Measurements from ENCODE around the gene PLXNB3.

Gene PLXNB3

DNA sequence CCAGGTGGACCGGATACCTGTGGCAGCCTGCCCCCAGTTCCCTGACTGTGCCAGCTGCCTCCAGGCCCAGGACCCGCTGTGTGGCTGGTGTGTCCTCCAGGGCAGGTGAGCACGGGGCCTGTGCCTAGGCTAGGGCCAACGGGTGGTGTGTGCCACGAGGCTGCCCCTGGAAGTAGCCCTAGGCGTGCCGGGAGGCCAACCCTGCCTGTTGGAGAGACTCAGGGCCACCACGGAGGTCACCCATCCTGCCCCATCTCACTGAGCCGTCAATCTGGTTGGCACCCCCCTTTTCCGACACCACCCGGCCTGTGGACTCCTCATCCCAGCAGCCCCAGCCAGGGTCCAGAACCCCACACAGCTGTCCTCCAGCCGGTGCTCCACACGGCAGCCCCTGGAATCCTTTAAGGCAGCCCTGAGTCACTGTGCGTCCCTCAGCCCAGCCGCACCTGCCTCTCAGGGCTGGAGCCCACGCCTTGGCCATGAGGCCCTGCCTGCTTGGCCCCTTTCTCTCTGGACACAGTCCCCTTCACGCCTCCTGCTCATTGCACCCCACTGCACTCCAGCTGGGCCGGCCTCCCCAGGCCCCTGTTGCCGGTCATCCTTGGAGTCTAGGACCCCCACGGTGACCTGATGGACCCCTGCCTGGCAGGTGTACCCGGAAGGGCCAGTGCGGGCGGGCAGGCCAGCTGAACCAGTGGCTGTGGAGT, 5.3 kb downstream of the PLXNB3 start:
- H3K4me3 ChIP-seq (ENCODE audit: low read depth, low read length), result no peak overlapping the region
- no peaks in the 10 kb centered on the region for H3K4me1 ChIP-seq
- no peaks in the 10 kb centered on the region for H3K27me3 ChIP-seq (ENCODE audit: control insufficient read depth, insufficient read depth, low read length)
- no peak overlapping the region for H3K9ac ChIP-seq
- H2AFZ ChIP-seq, result no peak overlapping the region
- no peak overlapping the region for H3K4me2 ChIP-seq (ENCODE audit: low read length)
- TF ChIP-seq, protein P1, sequence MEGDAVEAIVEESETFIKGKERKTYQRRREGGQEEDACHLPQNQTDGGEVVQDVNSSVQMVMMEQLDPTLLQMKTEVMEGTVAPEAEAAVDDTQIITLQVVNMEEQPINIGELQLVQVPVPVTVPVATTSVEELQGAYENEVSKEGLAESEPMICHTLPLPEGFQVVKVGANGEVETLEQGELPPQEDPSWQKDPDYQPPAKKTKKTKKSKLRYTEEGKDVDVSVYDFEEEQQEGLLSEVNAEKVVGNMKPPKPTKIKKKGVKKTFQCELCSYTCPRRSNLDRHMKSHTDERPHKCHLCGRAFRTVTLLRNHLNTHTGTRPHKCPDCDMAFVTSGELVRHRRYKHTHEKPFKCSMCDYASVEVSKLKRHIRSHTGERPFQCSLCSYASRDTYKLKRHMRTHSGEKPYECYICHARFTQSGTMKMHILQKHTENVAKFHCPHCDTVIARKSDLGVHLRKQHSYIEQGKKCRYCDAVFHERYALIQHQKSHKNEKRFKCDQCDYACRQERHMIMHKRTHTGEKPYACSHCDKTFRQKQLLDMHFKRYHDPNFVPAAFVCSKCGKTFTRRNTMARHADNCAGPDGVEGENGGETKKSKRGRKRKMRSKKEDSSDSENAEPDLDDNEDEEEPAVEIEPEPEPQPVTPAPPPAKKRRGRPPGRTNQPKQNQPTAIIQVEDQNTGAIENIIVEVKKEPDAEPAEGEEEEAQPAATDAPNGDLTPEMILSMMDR (IDR thresholded peaks at IDR 0.05), result no peak
- H3K9me3 ChIP-seq (ENCODE audit: control insufficient read depth, low read length), result no peaks in the 10 kb centered on the region
- no peaks in the 10 kb centered on the region for H3K36me3 ChIP-seq (ENCODE audit: control insufficient read depth, insufficient read depth, low read length)
- H3K27ac ChIP-seq, result no peak overlapping the region
- no peaks in the 10 kb centered on the region for H3K79me2 ChIP-seq

DNA sequence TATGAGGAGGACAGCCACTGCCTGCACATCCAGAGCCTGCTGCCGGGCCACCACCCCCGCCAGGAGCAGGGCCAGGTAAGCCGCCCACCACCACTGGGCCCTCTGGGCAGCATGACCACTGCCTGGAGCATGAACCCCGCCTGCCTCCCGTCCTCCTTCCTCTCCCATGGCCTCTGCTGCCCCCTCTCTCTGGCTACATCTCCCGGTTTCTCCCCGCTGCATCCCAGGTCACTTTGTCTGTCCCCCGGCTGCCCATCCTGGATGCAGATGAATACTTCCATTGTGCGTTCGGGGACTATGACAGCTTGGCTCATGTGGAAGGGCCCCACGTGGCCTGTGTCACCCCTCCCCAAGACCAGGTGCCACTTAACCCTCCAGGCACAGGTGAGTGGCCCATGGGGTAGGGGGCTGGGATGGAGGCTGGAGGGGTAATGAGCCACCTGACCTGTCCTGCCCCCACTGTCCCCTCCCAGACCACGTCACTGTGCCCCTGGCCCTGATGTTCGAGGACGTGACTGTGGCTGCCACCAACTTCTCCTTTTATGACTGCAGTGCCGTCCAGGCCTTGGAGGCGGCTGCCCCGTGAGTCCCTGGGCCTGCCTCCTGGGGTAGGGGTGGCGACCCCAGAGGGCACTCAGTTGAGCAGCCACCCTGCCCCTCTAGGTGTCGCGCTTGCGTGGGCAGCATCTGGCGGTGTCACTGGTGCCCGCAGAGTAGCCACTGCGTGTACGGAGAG, 6.0 kb downstream of the PLXNB3 start:
- Histone ChIP-seq H3K27ac (no peak overlapping the region), H3K9me3 (ENCODE audit: control insufficient read depth, low read length) (no peaks in the 10 kb centered on the region), H3K4me3 (ENCODE audit: low read depth, low read length) (no peak overlapping the region), H3K4me2 (ENCODE audit: low read length) (no peak overlapping the region), H3K36me3 (ENCODE audit: control insufficient read depth, insufficient read depth, low read length) (no peaks in the 10 kb centered on the region), H2AFZ (no peak overlapping the region), H3K9ac (no peak overlapping the region), H3K79me2 (no peaks in the 10 kb centered on the region), H3K4me1 (no peaks in the 10 kb centered on the region), H3K27me3 (ENCODE audit: control insufficient read depth, insufficient read depth, low read length) (no peaks in the 10 kb centered on the region)
- TF ChIP-seq, protein P1 (IDR thresholded peaks at IDR 0.05), result no peak

DNA sequence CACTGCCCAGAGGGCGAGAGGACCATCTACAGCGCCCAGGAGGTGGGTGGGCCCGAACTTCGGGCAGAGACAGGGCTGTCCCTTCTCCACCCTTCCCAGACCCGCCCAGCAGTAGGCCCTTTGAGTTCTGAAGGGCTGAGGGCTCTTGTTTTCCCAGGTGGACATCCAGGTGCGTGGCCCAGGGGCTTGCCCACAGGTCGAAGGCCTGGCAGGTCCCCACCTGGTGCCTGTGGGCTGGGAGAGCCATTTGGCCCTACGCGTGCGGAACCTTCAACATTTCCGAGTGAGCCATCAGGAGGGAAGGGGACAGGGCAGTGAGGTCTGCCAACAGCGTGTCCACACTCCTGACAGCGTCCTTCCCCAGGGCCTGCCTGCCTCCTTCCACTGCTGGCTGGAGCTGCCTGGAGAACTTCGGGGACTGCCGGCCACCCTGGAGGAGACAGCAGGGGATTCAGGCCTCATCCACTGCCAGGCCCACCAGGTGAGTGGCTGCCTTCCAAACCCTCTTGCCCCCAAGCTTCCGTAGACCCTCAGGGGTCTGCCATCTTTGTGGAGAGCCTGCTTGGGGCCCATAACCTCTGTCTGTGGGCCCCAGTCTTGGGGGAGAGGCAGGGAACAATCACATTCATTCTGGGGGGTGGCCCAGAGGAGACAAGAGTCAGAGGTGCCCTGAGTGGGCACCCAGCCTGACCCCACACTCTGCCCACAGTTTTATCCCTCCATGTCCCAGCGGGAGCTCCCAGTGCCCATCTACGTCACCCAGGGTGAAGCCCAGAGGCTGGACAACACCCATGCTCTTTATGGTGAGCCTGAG, 6.8 kb downstream of the PLXNB3 start:
- Histone ChIP-seq H2AFZ (no peak overlapping the region), H3K9ac (no peak overlapping the region), H3K4me2 (ENCODE audit: low read length) (no peak overlapping the region), H3K4me3 (ENCODE audit: low read depth, low read length) (no peak overlapping the region), H3K79me2 (no peaks in the 10 kb centered on the region), H3K9me3 (ENCODE audit: control insufficient read depth, low read length) (no peaks in the 10 kb centered on the region), H3K27me3 (ENCODE audit: control insufficient read depth, insufficient read depth, low read length) (no peaks in the 10 kb centered on the region), H3K36me3 (ENCODE audit: control insufficient read depth, insufficient read depth, low read length) (no peaks in the 10 kb centered on the region), H3K4me1 (no peaks in the 10 kb centered on the region), H3K27ac (no peak overlapping the region)
- TF ChIP-seq, protein P1 (IDR thresholded peaks at IDR 0.05), result no peak

DNA sequence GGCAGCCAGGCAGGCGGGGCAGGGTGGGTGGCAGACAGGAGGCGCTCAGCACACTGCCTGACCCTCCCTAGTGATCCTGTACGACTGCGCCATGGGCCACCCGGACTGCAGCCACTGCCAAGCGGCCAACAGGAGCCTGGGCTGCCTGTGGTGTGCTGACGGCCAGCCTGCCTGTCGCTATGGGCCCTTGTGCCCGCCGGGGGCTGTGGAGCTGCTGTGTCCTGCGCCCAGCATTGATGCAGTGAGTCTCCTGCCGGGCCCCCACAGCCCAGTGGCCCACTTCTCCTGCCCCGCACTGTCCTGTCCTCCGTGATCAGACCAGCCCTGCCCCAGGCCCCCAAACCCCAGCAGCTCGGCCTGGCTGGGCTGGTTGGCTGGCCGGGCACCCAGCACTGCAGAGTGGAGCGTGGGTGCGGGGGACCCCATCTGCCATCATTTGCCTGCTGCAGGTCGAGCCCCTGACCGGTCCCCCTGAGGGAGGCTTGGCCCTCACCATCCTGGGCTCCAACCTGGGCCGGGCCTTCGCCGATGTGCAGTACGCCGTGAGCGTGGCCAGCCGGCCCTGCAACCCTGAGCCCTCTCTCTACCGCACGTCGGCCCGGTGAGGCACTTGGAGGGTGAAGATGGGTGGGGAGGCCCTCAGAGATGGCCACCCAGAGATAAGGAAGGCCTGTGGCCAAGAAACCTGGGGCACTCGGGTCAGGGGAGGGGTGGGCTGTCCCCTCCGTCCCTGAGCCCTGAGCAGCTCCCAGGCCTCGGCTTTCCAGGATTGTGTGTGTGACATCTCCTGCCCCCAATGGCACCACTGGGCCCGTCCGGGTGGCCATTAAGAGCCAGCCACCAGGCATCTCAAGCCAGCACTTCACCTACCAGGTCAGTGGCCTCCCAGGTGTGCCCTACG, 7.6 kb downstream of the PLXNB3 start:
- Histone ChIP-seq H3K4me1 (no peaks in the 10 kb centered on the region), H2AFZ (no peak overlapping the region), H3K27me3 (ENCODE audit: control insufficient read depth, insufficient read depth, low read length) (no peaks in the 10 kb centered on the region), H3K79me2 (no peaks in the 10 kb centered on the region), H3K9ac (no peak overlapping the region), H3K4me3 (ENCODE audit: low read depth, low read length) (no peak overlapping the region), H3K36me3 (ENCODE audit: control insufficient read depth, insufficient read depth, low read length) (no peaks in the 10 kb centered on the region), H3K27ac (no peak overlapping the region), H3K4me2 (ENCODE audit: low read length) (no peak overlapping the region), H3K9me3 (ENCODE audit: control insufficient read depth, low read length) (no peaks in the 10 kb centered on the region)
- TF ChIP-seq, protein P1 (IDR thresholded peaks at IDR 0.05), result no peak

Data from parathyroid adenoma (tissue), 2 donors.